ENCODE measurements around the gene ERF. TPM values are rescaled to one million over a fixed set of nuclear protein-coding genes. Genes with fewer than 3 reads are reported as not detected.

Gene ERF
- total RNA-seq, 2 donors from 2014 or later = 65.7 to 75.6 TPM

GRCh38 chr19:42245231-42245630 lies 9.7 kb downstream of the ERF start:
- Mint-ChIP-seq H3K4me1 (ENCODE audit: low read depth) (peaks cover 51% of the 10 kb centered on the region), H3K27ac (peak overlapping the region; percentile 95), H3K4me3 (peak overlapping the region; percentile 91 to 93), H3K27me3 (ENCODE audit: low read depth) (no peaks in the 10 kb centered on the region), H3K36me3 (ENCODE audit: insufficient read depth in 2 of 2) (peaks cover 0 to 3% of the 10 kb centered on the region in 2 donors), H3K9me3 (no peaks in the 10 kb centered on the region)
- ATAC-seq (replicated peaks in 1 of 2) (no peak), DNase-seq (no peak)

- H3K36me3 Mint-ChIP-seq (ENCODE audit: insufficient read depth in 2 of 2) = peaks cover 0 to 6% of the 10 kb centered on the region in 2 donors
- ATAC-seq (replicated peaks in 1 of 2) (peak; percentile 47 to 51), DNase-seq (peak; percentile 92 to 94)
- no peaks in the 10 kb centered on the region for H3K9me3 Mint-ChIP-seq
- peaks cover 52% of the 10 kb centered on the region for H3K4me1 Mint-ChIP-seq (ENCODE audit: low read depth)
- peak overlapping the region; percentile 91 to 93 for H3K4me3 Mint-ChIP-seq
- no peaks in the 10 kb centered on the region for H3K27me3 Mint-ChIP-seq (ENCODE audit: low read depth)
- H3K27ac Mint-ChIP-seq = peak overlapping the region; percentile 95
Observed at GRCh38 chr19:42244347-42245220, 10.3 kb downstream of the ERF start.

DNA sequence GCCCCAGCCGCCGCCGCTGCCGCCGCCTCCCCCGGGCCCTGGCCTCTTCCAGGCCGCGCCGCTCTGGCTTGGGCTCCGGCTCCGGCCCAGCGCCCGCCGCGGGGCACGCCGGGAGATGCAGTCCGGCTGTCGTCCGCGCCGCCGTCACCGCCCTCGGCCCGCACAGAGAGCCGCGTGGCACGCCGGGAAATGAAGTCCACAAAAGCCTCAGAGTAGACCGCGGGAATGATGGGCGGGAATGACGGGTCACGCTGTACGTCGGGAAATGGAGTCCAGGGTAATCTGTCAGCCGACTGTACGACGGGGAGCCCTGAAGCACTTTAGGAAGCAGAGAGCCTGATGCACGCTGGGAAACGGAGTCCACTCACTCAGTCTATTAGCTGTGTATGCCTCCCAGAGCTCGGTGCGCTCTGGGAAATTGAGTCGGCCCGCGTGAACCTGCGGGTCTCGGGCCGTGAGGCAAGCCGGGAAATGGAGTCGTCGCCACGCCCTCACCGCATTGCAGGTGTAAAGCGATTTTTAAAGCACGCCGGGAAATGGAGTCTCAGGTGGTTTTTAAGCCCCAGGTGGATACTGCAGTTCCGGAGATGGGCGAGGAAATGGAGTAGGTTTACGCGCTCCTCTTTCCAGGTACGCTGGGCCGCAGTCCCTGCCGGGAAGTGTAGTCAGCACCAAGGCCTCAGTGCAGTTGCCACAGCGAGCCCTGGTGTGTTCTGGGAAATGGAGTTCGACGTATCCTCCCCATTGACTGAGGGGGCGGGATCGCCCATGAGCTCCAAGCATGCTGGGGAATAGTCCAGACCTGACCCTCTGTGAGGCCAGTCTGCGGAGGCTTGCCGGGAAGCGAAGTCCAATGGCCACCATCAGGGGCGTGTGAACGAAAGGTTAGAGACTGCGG lies 12.2 kb downstream of the ERF start, which contains the start of gene GSK3A:
Gene GSK3A, minus strand, starts transcription at position 91 of the 898 bp plus-strand sequence. CDS start 137 bp downstream, outside the sequence.
- Mint-ChIP-seq H3K27me3 (ENCODE audit: low read depth) (no peaks in the 10 kb centered on the region), H3K27ac (peak within 1 kb of the TSS; percentile 94), H3K4me1 (ENCODE audit: low read depth) (peaks cover 59% of the 10 kb centered on the region), H3K4me3 (peak within 1 kb of the TSS; percentile 91 to 93), H3K9me3 (no peaks in the 10 kb centered on the region), H3K36me3 (ENCODE audit: insufficient read depth in 2 of 2) (peaks cover 2 to 11% of the 10 kb centered on the region in 2 donors)
- DNase-seq (peak; percentile 95 to 96), ATAC-seq (replicated peaks in 1 of 2) (peak; percentile 79 to 82)

DNA sequence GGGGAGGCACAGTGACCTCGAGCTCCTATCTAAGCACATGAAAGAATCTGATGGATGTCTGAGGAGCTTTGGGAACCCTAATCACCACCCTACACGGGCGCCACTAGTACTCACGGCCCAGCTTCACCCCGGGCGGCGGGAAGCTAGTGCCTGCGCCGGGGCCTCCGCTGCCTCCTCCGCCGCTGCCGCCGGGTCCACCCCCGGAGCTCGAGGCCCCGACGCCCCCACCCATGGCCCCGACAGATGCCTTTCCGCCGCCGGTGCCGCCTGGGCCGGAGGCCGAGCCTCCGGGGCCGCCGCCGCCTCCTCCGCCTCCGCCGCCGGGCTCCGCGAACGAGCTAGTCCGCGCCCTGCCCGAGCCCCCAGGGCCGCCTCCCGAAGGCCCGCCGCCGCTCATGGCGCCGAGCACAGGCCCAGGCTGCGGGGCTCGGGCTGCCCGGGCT lies 12.8 kb downstream of the ERF start:
- ATAC-seq (replicated peaks in 1 of 2) (no peak), DNase-seq (no peak)
- peak overlapping the region; percentile 94 for H3K27ac Mint-ChIP-seq
- H3K27me3 Mint-ChIP-seq (ENCODE audit: low read depth) = no peaks in the 10 kb centered on the region
- H3K4me3 Mint-ChIP-seq = peak overlapping the region; percentile 91
- H3K36me3 Mint-ChIP-seq (ENCODE audit: insufficient read depth in 2 of 2) = peaks cover 2 to 11% of the 10 kb centered on the region in 2 donors
- H3K9me3 Mint-ChIP-seq = no peaks in the 10 kb centered on the region
- peaks cover 57% of the 10 kb centered on the region for H3K4me1 Mint-ChIP-seq (ENCODE audit: low read depth)

DNA sequence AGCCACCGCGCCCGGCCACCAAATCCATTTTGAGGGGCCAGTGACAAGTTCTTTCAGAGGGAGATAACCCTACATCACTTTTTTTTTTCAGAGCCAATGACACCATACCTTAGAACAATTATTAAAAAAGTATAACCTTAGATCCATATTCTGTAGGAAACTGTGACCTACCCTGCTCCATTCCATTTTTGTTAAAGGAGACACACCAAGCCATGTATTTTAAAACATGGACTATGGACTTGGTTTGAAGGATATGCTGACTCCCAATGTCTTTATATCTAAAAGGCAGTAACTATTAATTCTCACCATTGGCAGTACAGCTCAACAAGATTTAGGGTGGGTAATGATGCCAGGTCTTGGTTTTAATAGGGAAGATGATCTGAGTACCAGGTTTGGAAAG lies 13.6 kb downstream of the ERF start:
- peak overlapping the region; percentile 94 for H3K27ac Mint-ChIP-seq
- H3K4me3 Mint-ChIP-seq = peak overlapping the region; percentile 86 to 91
- ATAC-seq (replicated peaks in 1 of 2) (no peak), DNase-seq (no peak)
- H3K4me1 Mint-ChIP-seq (ENCODE audit: low read depth) = peaks cover 48% of the 10 kb centered on the region
- no peaks in the 10 kb centered on the region for H3K27me3 Mint-ChIP-seq (ENCODE audit: low read depth)
- peaks cover 2 to 12% of the 10 kb centered on the region in 2 donors for H3K36me3 Mint-ChIP-seq (ENCODE audit: insufficient read depth in 2 of 2)
- no peaks in the 10 kb centered on the region for H3K9me3 Mint-ChIP-seq

DNA sequence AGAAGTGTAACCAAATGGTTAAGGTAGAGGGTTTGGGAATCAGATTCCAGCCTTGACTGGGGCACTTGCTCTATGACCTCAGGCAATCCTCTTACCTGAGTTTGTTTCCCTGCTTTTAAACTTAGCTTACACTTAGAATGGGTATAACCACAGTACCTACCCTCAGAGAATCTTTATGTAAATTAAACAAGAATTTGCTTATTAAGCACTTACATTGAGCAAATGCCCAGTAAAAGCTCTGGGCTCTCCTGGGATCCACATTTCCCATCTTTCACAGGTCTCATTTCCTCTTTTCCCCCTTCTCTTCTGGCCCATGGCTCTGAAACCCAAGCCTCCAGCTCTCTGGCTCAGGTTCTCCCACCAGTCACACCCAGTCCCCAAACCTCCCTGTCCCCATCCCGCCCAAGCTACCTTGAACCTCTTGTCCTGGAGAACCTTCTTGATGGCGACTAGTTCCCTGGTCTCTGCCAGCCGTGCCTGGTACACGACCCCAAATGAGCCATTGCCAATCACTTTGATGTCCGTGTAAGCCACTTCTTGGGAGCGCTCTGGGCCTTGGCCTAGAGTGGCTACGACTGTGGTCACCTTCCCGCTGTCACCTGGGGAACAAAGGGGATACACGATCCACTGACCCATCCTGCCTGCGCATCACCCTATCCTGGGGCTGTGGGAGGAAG lies 15.2 kb downstream of the ERF start:
- ATAC-seq (replicated peaks in 1 of 2) = no peak
- Mint-ChIP-seq H3K4me1 (ENCODE audit: low read depth) (peaks cover 35% of the 10 kb centered on the region), H3K27me3 (ENCODE audit: low read depth) (no peaks in the 10 kb centered on the region), H3K9me3 (no peaks in the 10 kb centered on the region), H3K4me3 (no peak overlapping the region), H3K36me3 (ENCODE audit: insufficient read depth in 2 of 2) (peaks cover 2 to 18% of the 10 kb centered on the region in 2 donors), H3K27ac (peak overlapping the region; percentile 90)
- no peak for DNase-seq

DNA sequence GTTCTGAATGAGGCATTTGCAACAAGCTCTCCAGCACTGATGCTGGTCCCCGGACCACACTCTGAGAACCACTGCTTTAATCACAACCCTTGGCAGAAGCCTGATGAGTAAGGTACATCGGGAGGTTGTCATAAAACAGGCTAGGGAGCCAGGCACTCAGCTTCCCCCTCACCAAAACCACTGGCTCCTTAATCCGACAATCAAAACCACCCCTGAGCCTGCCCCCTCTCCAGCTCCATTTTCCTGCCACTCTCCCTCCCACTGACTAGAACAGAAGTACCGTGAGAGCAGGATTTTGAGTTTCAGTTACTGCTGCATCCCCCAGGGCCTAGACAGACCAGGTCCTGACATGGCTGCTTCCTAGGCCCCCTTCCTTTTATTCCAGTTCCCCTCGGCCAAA lies 19.7 kb downstream of the ERF start:
- Mint-ChIP-seq H3K4me3 (no peak overlapping the region), H3K4me1 (ENCODE audit: low read depth) (peaks cover 13% of the 10 kb centered on the region), H3K27me3 (ENCODE audit: low read depth) (no peaks in the 10 kb centered on the region), H3K36me3 (ENCODE audit: insufficient read depth in 2 of 2) (peaks cover 6 to 24% of the 10 kb centered on the region in 2 donors), H3K27ac (no peak overlapping the region), H3K9me3 (no peaks in the 10 kb centered on the region)
- no peak for ATAC-seq (replicated peaks in 1 of 2)
- DNase-seq = no peak

GRCh38 chr19:42234364-42234763 lies 20.6 kb downstream of the ERF start:
- Mint-ChIP-seq H3K4me3 (no peak overlapping the region), H3K27me3 (ENCODE audit: low read depth) (no peaks in the 10 kb centered on the region), H3K4me1 (ENCODE audit: low read depth) (peaks cover 10% of the 10 kb centered on the region), H3K27ac (no peak overlapping the region), H3K36me3 (ENCODE audit: insufficient read depth in 2 of 2) (peaks cover 8 to 22% of the 10 kb centered on the region in 2 donors), H3K9me3 (no peaks in the 10 kb centered on the region)
- DNase-seq = no peak
- ATAC-seq (replicated peaks in 1 of 2) = no peak

DNA sequence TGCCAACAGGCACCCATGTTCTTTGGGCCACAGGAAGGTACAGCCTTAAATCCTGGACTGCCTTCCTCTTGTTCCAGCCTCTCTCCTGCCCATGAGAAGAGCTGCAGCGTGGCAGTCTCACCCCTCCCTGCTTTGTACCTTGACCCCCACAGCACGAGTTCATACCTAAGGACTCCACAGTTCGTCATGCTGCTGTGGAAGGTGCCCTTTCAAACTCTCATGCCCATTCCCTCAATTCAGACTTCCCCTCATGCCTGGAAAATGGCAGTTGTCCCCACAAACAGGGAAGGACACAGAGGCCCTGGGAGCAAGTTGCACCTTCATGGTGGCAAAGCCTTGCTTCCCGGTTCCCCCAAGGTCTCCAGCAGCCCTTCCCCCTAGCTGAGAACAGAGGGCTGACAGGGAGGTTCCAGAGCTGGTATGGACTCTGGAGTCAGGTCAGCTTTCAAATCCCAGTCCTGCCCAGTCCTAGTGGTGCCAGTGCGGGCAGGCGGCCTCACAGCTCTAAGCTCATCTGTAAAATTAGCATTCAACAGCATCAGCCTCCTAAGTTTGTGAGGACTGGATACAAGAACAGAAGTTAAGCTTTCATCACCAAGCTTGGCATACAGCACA lies 21.1 kb downstream of the ERF start:
- no peak for ATAC-seq (replicated peaks in 1 of 2)
- Mint-ChIP-seq H3K27ac (no peak overlapping the region), H3K27me3 (ENCODE audit: low read depth) (no peaks in the 10 kb centered on the region), H3K36me3 (ENCODE audit: insufficient read depth in 2 of 2) (peaks cover 6 to 18% of the 10 kb centered on the region in 2 donors), H3K9me3 (no peaks in the 10 kb centered on the region), H3K4me1 (ENCODE audit: low read depth) (peaks cover 11% of the 10 kb centered on the region), H3K4me3 (no peak overlapping the region)
- DNase-seq = no peak

DNA sequence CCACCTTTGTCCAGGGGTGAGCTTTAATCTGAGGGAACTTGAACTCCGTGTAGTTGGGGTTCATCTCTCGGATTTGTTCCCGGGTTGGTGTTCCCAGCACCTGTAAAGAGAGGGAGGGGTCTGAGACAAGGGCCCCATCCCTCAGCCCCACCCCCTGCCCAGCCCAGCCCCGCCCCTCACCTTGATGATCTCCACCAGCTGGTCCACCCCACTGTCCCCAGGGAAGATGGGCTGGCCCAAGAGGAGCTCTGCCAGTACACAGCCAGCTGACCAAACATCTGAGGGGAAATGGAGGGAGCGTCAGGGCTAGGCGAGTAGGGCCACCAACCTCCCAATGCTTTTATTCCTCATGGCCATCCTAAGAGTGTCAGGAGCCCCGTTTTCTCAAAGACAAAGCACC lies 21.8 kb downstream of the ERF start:
- H3K4me1 Mint-ChIP-seq (ENCODE audit: low read depth) = peaks cover 17% of the 10 kb centered on the region
- H3K36me3 Mint-ChIP-seq (ENCODE audit: insufficient read depth in 2 of 2) = peaks cover 6 to 18% of the 10 kb centered on the region in 2 donors

GRCh38 chr19:42232435-42232834 lies 22.5 kb downstream of the ERF start:
- Mint-ChIP-seq H3K36me3 (ENCODE audit: insufficient read depth in 2 of 2) (peaks cover 6 to 19% of the 10 kb centered on the region in 2 donors), H3K9me3 (no peaks in the 10 kb centered on the region), H3K27ac (peak overlapping the region; percentile 20), H3K4me3 (no peak overlapping the region), H3K27me3 (ENCODE audit: low read depth) (no peaks in the 10 kb centered on the region), H3K4me1 (ENCODE audit: low read depth) (peaks cover 22% of the 10 kb centered on the region)
- DNase-seq (no peak), ATAC-seq (replicated peaks in 1 of 2) (peak in 1 of 2 donors; percentile 9)

More for the DNA sequence above, 21.8 kb downstream of the ERF start:
- ATAC-seq (replicated peaks in 1 of 2) (no peak), DNase-seq (no peak)
- Mint-ChIP-seq H3K4me3 (no peak overlapping the region), H3K27me3 (ENCODE audit: low read depth) (no peaks in the 10 kb centered on the region), H3K27ac (no peak overlapping the region), H3K9me3 (no peaks in the 10 kb centered on the region)

DNA sequence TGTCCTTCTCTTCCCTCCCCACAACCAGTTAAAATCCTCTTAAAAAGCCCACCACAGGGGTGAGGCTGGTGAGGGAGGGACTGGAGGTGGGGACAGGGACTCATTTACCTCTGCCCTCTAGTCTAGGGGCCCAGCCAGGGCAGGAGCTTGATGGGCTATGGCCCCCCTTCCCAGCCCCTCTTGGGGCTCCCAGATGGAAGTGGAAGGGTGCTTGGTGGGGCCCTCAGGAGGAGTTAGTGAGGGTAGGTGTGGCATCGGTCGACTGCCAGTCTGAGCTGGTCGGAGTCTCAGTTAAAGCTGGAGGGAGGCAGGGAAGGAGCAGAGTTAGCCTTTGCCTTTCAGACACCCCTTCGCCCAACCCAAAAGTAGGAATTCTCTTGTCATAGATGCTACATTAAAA lies 24.4 kb downstream of the ERF start:
- no peak overlapping the region for H3K4me3 Mint-ChIP-seq
- H3K4me1 Mint-ChIP-seq (ENCODE audit: low read depth) = peaks cover 35% of the 10 kb centered on the region
- no peaks in the 10 kb centered on the region for H3K27me3 Mint-ChIP-seq (ENCODE audit: low read depth)
- no peaks in the 10 kb centered on the region for H3K9me3 Mint-ChIP-seq
- ATAC-seq (replicated peaks in 1 of 2) = no peak
- DNase-seq = no peak
- peak overlapping the region; percentile 50 for H3K27ac Mint-ChIP-seq
- H3K36me3 Mint-ChIP-seq (ENCODE audit: insufficient read depth in 2 of 2) = peaks cover 12 to 26% of the 10 kb centered on the region in 2 donors
